Activated T-helper 2 cell treated with anti-CD3 and anti-CD28 coated beads, Interferon-gamma antibody, Interleukin-2, Interleukin-4, amounts not matched to agents 10 μg/mL and 5 μg/mL and 100 μg/mL, durations not matched to agents 14 hours and 24 hours and 36 hours (primary cell): Measurements from ENCODE around the gene GSDMA. TPM values are rescaled to one million over a fixed set of nuclear protein-coding genes. Genes with fewer than 3 reads are reported as not detected.

Source experiments
- DNase-seq: peaks from one replicate; pipeline ENCODE4 v3.0.0; 2021; ENCODE audit warnings: low spot score
- H3K27ac Mint-ChIP-seq: one replicate; pipeline ENCODE4 v1.8.0; 2021; ENCODE audit warnings: mixed read lengths
- H3K27me3 Mint-ChIP-seq: one replicate; pipeline ENCODE4 v1.8.0; 2021; ENCODE audit warnings: low read depth, mixed read lengths
- H3K36me3 Mint-ChIP-seq: one replicate; pipeline ENCODE4 v1.8.0; 2021; ENCODE audit warnings: low read depth, mixed read lengths
- H3K4me1 Mint-ChIP-seq: one replicate; pipeline ENCODE4 v1.8.0; 2021; ENCODE audit warnings: low read depth, mixed read lengths
- H3K4me3 Mint-ChIP-seq: one replicate; pipeline ENCODE4 v1.8.0; 2021; ENCODE audit warnings: low read depth, mild to moderate bottlenecking, moderate library complexity, mixed read lengths
- H3K9me3 Mint-ChIP-seq: one replicate; pipeline ENCODE4 v1.8.0; 2021; ENCODE audit warnings: mixed read lengths
- intact Hi-C: fragments of 100-400 bp; cut with micrococcal nuclease; formaldehyde crosslinking; loops from one replicate; pipeline ENCODE4 v1.15.1; 2023
- total RNA-seq: library from RNA; stranded (reverse); gene quantifications from 2 replicates; pipeline ENCODE4 v1.2.3, GENCODE V29; 2022

Gene GSDMA
- total RNA-seq, 1 donor from 2014 or later = 0.11 TPM

- Mint-ChIP-seq H3K9me3 (no peaks in the 10 kb centered on the region), H3K4me3 (peak overlapping the region; percentile 86), H3K36me3 (peaks cover 44% of the 10 kb centered on the region), H3K27ac (peak overlapping the region; percentile 89), H3K27me3 (no peaks in the 10 kb centered on the region), H3K4me1 (peaks cover 57% of the 10 kb centered on the region)
- intact Hi-C loops = loop anchor here (5.0 kb wide), 4 partner anchors 57 to 173 kb away; partner anchors contain the start of genes PSMD3 and ZPBP2
- DNase-seq = no peak
Observed at GRCh38 chr17:39925282-39926134, 37.3 kb upstream of the GSDMA start.

- peaks cover 51% of the 10 kb centered on the region for H3K4me1 Mint-ChIP-seq
- H3K4me3 Mint-ChIP-seq = peak overlapping the region; percentile 86
- no peaks in the 10 kb centered on the region for H3K27me3 Mint-ChIP-seq
- intact Hi-C loops = loop anchor here (5.0 kb wide), 4 partner anchors 56 to 174 kb away; partner anchors contain the start of genes PSMD3 and ZPBP2
- no peak for DNase-seq
- peaks cover 40% of the 10 kb centered on the region for H3K36me3 Mint-ChIP-seq
- H3K27ac Mint-ChIP-seq = peak overlapping the region; percentile 89
- H3K9me3 Mint-ChIP-seq = no peaks in the 10 kb centered on the region
Observed at GRCh38 chr17:39926135-39926587, 36.6 kb upstream of the GSDMA start.

GRCh38 chr17:39926588-39927100 is 36.2 kb upstream of the GSDMA start:
- H3K4me3 Mint-ChIP-seq = peak overlapping the region; percentile 86

GRCh38 chr17:39927101-39927928 is 35.5 kb upstream of the GSDMA start, which contains the start of the genes LRRC3C and ORMDL3:
Gene LRRC3C, plus strand, starts transcription at chr17:39927732. Its CDS starts 13,792 bp downstream, at chr17:39941524.
Gene ORMDL3, minus strand, starts transcription at chr17:39927601. Its CDS starts 3,398 bp downstream, at chr17:39924203.
- peak within 1 kb of the TSS; percentile 89 for H3K27ac Mint-ChIP-seq
- H3K36me3 Mint-ChIP-seq = peaks cover 28% of the 10 kb centered on the region
- H3K4me1 Mint-ChIP-seq = peaks cover 41% of the 10 kb centered on the region
- intact Hi-C loops = loop anchor here (5.0 kb wide), 4 partner anchors 55 to 175 kb away; partner anchors contain the start of genes PSMD3 and ZPBP2
- no peaks in the 10 kb centered on the region for H3K27me3 Mint-ChIP-seq
- peak; percentile 89 for DNase-seq
- H3K4me3 Mint-ChIP-seq = peak within 1 kb of the TSS; percentile 86
- H3K9me3 Mint-ChIP-seq = no peaks in the 10 kb centered on the region

More at GRCh38 chr17:39926588-39927100, 36.2 kb upstream of the GSDMA start:
- intact Hi-C loops = loop anchor here (5.0 kb wide), 4 partner anchors 56 to 174 kb away; partner anchors contain the start of genes PSMD3 and ZPBP2
- no peaks in the 10 kb centered on the region for H3K9me3 Mint-ChIP-seq
- H3K27me3 Mint-ChIP-seq = no peaks in the 10 kb centered on the region
- peaks cover 35% of the 10 kb centered on the region for H3K36me3 Mint-ChIP-seq
- peak overlapping the region; percentile 89 for H3K27ac Mint-ChIP-seq
- DNase-seq = peak; percentile 63
- peaks cover 46% of the 10 kb centered on the region for H3K4me1 Mint-ChIP-seq

- Mint-ChIP-seq H3K9me3 (no peaks in the 10 kb centered on the region), H3K27ac (peak overlapping the region; percentile 82), H3K4me3 (peak overlapping the region; percentile 86)
Observed at GRCh38 chr17:39927929-39928857, 34.6 kb upstream of the GSDMA start.

GRCh38 chr17:39928858-39929645 is 33.8 kb upstream of the GSDMA start:
- Mint-ChIP-seq H3K4me1 (peaks cover 32% of the 10 kb centered on the region), H3K27ac (no peak overlapping the region), H3K27me3 (no peaks in the 10 kb centered on the region)

More at GRCh38 chr17:39927929-39928857, 34.6 kb upstream of the GSDMA start:
- Mint-ChIP-seq H3K27me3 (no peaks in the 10 kb centered on the region), H3K4me1 (peaks cover 37% of the 10 kb centered on the region), H3K36me3 (peaks cover 19% of the 10 kb centered on the region)
- intact Hi-C loops = loop anchor here (5.0 kb wide), 4 partner anchors 54 to 176 kb away; partner anchors contain the start of genes PSMD3 and ZPBP2
- no peak for DNase-seq

GRCh38 chr17:39929646-39930407 is 33.0 kb upstream of the GSDMA start:
- Mint-ChIP-seq H3K27ac (no peak overlapping the region), H3K4me1 (peaks cover 25% of the 10 kb centered on the region), H3K27me3 (no peaks in the 10 kb centered on the region), H3K9me3 (no peaks in the 10 kb centered on the region), H3K36me3 (peaks cover 7% of the 10 kb centered on the region), H3K4me3 (no peak overlapping the region)
- intact Hi-C loops = loop anchor here (5.0 kb wide), 4 partner anchors 52 to 178 kb away; partner anchors contain the start of genes PSMD3 and ZPBP2
- no peak for DNase-seq

More at GRCh38 chr17:39928858-39929645, 33.8 kb upstream of the GSDMA start:
- no peak for DNase-seq
- Mint-ChIP-seq H3K9me3 (no peaks in the 10 kb centered on the region), H3K36me3 (peaks cover 15% of the 10 kb centered on the region), H3K4me3 (peak overlapping the region; percentile 45)
- intact Hi-C loops = loop anchor here (5.0 kb wide), 4 partner anchors 53 to 177 kb away; partner anchors contain the start of genes PSMD3 and ZPBP2

GRCh38 chr17:39933912-39934311 is 28.9 kb upstream of the GSDMA start:
- H3K4me1 Mint-ChIP-seq = peaks cover 7% of the 10 kb centered on the region
- DNase-seq = no peak
- no peaks in the 10 kb centered on the region for H3K9me3 Mint-ChIP-seq
- H3K27me3 Mint-ChIP-seq = no peaks in the 10 kb centered on the region
- no peak overlapping the region for H3K4me3 Mint-ChIP-seq
- H3K27ac Mint-ChIP-seq = no peak overlapping the region
- no peaks in the 10 kb centered on the region for H3K36me3 Mint-ChIP-seq
- intact Hi-C loops = no loop called here

- Mint-ChIP-seq H3K4me3 (no peak overlapping the region), H3K4me1 (peaks cover 11% of the 10 kb centered on the region), H3K27ac (no peak overlapping the region), H3K27me3 (no peaks in the 10 kb centered on the region), H3K36me3 (no peaks in the 10 kb centered on the region), H3K9me3 (no peaks in the 10 kb centered on the region)
- intact Hi-C loops = no loop called here
- no peak for DNase-seq
Observed at GRCh38 chr17:39934324-39934723, 28.5 kb upstream of the GSDMA start.

- no peaks in the 10 kb centered on the region for H3K36me3 Mint-ChIP-seq
- no peak for DNase-seq
- H3K4me3 Mint-ChIP-seq = no peak overlapping the region
- H3K4me1 Mint-ChIP-seq = peaks cover 19% of the 10 kb centered on the region
- no peak overlapping the region for H3K27ac Mint-ChIP-seq
- intact Hi-C loops = no loop called here
- no peaks in the 10 kb centered on the region for H3K27me3 Mint-ChIP-seq
- no peaks in the 10 kb centered on the region for H3K9me3 Mint-ChIP-seq
Observed at GRCh38 chr17:39935909-39936308, 26.9 kb upstream of the GSDMA start.
